ENCODE results near the gene DHX38.

DNA sequence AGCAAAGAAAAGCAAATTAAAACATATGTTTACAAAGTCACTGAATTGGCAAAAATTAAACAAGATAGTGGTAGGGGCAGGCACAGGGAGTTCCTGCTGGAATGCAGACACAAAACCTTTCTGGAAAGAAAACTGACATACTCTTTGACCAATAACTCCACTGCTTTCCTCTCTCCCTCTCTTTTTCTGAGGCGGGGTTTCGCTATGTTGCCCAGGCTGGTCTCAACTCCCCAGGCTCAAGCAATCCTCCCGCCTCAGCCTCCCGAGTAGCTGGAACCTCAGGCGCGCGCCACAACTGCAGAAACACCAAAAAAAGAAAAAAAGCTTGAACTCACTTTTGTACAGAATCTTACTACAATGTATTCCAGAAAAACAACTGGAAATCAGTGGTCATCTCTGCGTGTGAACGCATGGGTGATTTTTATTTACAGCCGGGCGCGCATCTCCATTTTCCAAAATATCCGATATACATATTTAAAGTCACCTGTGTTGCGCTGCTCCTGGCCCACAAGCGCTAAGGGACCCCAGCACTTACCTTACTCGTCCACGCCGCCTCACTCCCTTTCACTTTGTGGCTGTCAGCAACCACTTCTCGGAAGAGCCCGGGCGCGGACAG, 707 bp upstream of the DHX38 start:
- no peak for TF ChIP-seq POLR2A (IDR thresholded peaks at IDR 0.05; ENCODE audit: borderline replicate concordance, extremely low read depth, insufficient read depth, insufficient read length)
- no peak for TF ChIP-seq RAD21 (IDR thresholded peaks at IDR 0.05; ENCODE audit: low read depth)
- TF ChIP-seq, protein P1, sequence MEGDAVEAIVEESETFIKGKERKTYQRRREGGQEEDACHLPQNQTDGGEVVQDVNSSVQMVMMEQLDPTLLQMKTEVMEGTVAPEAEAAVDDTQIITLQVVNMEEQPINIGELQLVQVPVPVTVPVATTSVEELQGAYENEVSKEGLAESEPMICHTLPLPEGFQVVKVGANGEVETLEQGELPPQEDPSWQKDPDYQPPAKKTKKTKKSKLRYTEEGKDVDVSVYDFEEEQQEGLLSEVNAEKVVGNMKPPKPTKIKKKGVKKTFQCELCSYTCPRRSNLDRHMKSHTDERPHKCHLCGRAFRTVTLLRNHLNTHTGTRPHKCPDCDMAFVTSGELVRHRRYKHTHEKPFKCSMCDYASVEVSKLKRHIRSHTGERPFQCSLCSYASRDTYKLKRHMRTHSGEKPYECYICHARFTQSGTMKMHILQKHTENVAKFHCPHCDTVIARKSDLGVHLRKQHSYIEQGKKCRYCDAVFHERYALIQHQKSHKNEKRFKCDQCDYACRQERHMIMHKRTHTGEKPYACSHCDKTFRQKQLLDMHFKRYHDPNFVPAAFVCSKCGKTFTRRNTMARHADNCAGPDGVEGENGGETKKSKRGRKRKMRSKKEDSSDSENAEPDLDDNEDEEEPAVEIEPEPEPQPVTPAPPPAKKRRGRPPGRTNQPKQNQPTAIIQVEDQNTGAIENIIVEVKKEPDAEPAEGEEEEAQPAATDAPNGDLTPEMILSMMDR (IDR thresholded peaks at IDR 0.05 in 2 of 3, conservative IDR thresholded peaks at IDR 0.05 in 1 of 3; ENCODE audit: borderline replicate concordance in 1 of 3, insufficient read depth in 1 of 3, low read depth in 2 of 3, low read length in 2 of 3): no peak
- TF ChIP-seq YY1 (IDR thresholded peaks at IDR 0.05; ENCODE audit: extremely low read depth, insufficient replicate concordance, low read depth, low read length): no peak
- no peak for TF ChIP-seq JUND (IDR thresholded peaks at IDR 0.05)
- TF ChIP-seq POLR2AphosphoS5 (IDR thresholded peaks at IDR 0.05; ENCODE audit: low read depth, low read length): no peak
- TF ChIP-seq, protein P2, sequence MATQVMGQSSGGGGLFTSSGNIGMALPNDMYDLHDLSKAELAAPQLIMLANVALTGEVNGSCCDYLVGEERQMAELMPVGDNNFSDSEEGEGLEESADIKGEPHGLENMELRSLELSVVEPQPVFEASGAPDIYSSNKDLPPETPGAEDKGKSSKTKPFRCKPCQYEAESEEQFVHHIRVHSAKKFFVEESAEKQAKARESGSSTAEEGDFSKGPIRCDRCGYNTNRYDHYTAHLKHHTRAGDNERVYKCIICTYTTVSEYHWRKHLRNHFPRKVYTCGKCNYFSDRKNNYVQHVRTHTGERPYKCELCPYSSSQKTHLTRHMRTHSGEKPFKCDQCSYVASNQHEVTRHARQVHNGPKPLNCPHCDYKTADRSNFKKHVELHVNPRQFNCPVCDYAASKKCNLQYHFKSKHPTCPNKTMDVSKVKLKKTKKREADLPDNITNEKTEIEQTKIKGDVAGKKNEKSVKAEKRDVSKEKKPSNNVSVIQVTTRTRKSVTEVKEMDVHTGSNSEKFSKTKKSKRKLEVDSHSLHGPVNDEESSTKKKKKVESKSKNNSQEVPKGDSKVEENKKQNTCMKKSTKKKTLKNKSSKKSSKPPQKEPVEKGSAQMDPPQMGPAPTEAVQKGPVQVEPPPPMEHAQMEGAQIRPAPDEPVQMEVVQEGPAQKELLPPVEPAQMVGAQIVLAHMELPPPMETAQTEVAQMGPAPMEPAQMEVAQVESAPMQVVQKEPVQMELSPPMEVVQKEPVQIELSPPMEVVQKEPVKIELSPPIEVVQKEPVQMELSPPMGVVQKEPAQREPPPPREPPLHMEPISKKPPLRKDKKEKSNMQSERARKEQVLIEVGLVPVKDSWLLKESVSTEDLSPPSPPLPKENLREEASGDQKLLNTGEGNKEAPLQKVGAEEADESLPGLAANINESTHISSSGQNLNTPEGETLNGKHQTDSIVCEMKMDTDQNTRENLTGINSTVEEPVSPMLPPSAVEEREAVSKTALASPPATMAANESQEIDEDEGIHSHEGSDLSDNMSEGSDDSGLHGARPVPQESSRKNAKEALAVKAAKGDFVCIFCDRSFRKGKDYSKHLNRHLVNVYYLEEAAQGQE (IDR thresholded peaks at IDR 0.05; ENCODE audit: low read depth): no peak

All from HCT116 (cell line).